Fibroblast of lung (primary cell): ENCODE measurements around the gene BTBD9. TPM values are rescaled to one million over a fixed set of nuclear protein-coding genes. Genes with fewer than 3 reads are reported as not detected.
A peak's percentile ranks its signal among the peaks of the same experiment; 100 is the strongest.

Source experiments
- DNase-seq, 2 donors: peaks; one replicate each; pipeline versions ENCODE4 v3.0.0 to v3.0.0-alpha.2; 2010; ENCODE audit warnings: low read depth in 2 of 2
- H2AFZ ChIP-seq: 2 replicates; pipeline ENCODE4 v1.5.1; 2012; ENCODE audit warnings: low read length, control low read depth, inconsistent platforms
- H3K27ac ChIP-seq: 2 replicates; pipeline ENCODE4 v1.5.1; 2011; ENCODE audit warnings: low read length, control low read depth; ENCODE audit not compliant: insufficient read depth
- H3K27me3 ChIP-seq: 2 replicates; pipeline ENCODE4 v1.5.1; 2011; ENCODE audit warnings: mild to moderate bottlenecking, low read length; ENCODE audit not compliant: control insufficient read depth, insufficient read depth
- H3K36me3 ChIP-seq: 2 replicates; pipeline ENCODE4 v1.5.1; 2011; ENCODE audit warnings: low read length; ENCODE audit not compliant: control insufficient read depth, insufficient read depth
- H3K4me1 ChIP-seq: 2 replicates; pipeline ENCODE4 v1.5.1; 2011; ENCODE audit warnings: low read length; ENCODE audit not compliant: control insufficient read depth, insufficient read depth; ENCODE audit errors: extremely low read depth
- H3K4me2 ChIP-seq: 2 replicates; pipeline ENCODE4 v1.5.1; 2011; ENCODE audit warnings: low read length, control low read depth; ENCODE audit not compliant: insufficient read depth; ENCODE audit errors: extremely low read depth
- H3K4me3 ChIP-seq, 4 experiments: fragments of 200-600 bp in 1 of 4; sonication (generic) in 1 of 4; replicated peaks in 1 of 4; 2 replicates each; pipeline ENCODE4 v1.5.1; 2011 to 2016; ENCODE audit warnings: low read length in 4 of 4, low read depth in 3 of 4, mild to moderate bottlenecking in 3 of 4, control low read depth in 2 of 4, inconsistent platforms in 1 of 4, mixed read lengths in 1 of 4; ENCODE audit not compliant: insufficient read depth in 1 of 4; ENCODE audit errors: control extremely low read depth in 1 of 4
- H3K79me2 ChIP-seq: 2 replicates; pipeline ENCODE4 v1.5.1; 2012; ENCODE audit warnings: mild to moderate bottlenecking, low read length, inconsistent platforms; ENCODE audit not compliant: control insufficient read depth, insufficient read depth
- H3K9ac ChIP-seq: 2 replicates; pipeline ENCODE4 v1.5.1; 2011; ENCODE audit warnings: mild to moderate bottlenecking, low read length, control low read depth; ENCODE audit not compliant: insufficient read depth
- H3K9me3 ChIP-seq: 2 replicates; pipeline ENCODE4 v1.5.1; 2012; ENCODE audit warnings: low read depth, low read length; ENCODE audit not compliant: control insufficient read depth, insufficient read depth
- H4K20me1 ChIP-seq: 2 replicates; pipeline ENCODE4 v1.5.1; 2011; ENCODE audit warnings: low read length; ENCODE audit not compliant: control insufficient read depth, insufficient read depth; ENCODE audit errors: extremely low read depth
- EZH2 ChIP-seq: IDR thresholded peaks from 2 replicates; pipeline ENCODE4 v1.5.1; 2012; ENCODE audit warnings: low read length, control low read depth, mild to moderate bottlenecking; ENCODE audit errors: missing control alignments
- polyA plus RNA-seq, 2 donors: library from polyadenylated mRNA; depleted of rRNA in 1 of 2; stranded (reverse) in 1 of 2; unstranded in 1 of 2; fragments of >200 nt; gene quantifications; 2 replicates each; pipeline ENCODE4 v1.2.1, GENCODE V29; 2011 to 2012; ENCODE audit warnings: missing spikeins in 1 of 2
- total RNA-seq: library from RNA; depleted of rRNA; stranded (reverse); fragments of >200 nt; gene quantifications from 2 replicates; pipeline ENCODE4 v1.2.1, GENCODE V29; 2014
- TF ChIP-seq, protein P1 (sequence below), 2 donors: IDR thresholded peaks in 1 of 2; conservative IDR thresholded peaks in 1 of 2; 1 replicate in 1 of 2; 2 replicates in 1 of 2; pipeline ENCODE4 v1.5.1; 2011 to 2012; ENCODE audit warnings: low read length in 2 of 2, control low read depth in 1 of 2, inconsistent platforms in 1 of 2, low read depth in 1 of 2, mild to moderate bottlenecking in 1 of 2

BTBD9 gene
- total and polyA plus RNA-seq, 2 donors (not counting 1 experiment from before 2014, with no cell fraction given), result 7.7 to 13.4 TPM

- Histone ChIP-seq H3K27me3 (no peaks in the 10 kb centered on the region), H4K20me1 (no peaks in the 10 kb centered on the region), H3K9ac (no peak overlapping the region), H3K36me3 (no peaks in the 10 kb centered on the region), H2AFZ (no peak overlapping the region), H3K4me2 (no peak overlapping the region), H3K79me2 (no peaks in the 10 kb centered on the region), H3K9me3 (no peaks in the 10 kb centered on the region), H3K27ac (no peak overlapping the region), H3K4me1 (no peaks in the 10 kb centered on the region), H3K4me3 (no peak overlapping the region)
- peak; percentile 4 to 68 for DNase-seq
- no peak for TF ChIP-seq EZH2
- TF ChIP-seq, protein P1, sequence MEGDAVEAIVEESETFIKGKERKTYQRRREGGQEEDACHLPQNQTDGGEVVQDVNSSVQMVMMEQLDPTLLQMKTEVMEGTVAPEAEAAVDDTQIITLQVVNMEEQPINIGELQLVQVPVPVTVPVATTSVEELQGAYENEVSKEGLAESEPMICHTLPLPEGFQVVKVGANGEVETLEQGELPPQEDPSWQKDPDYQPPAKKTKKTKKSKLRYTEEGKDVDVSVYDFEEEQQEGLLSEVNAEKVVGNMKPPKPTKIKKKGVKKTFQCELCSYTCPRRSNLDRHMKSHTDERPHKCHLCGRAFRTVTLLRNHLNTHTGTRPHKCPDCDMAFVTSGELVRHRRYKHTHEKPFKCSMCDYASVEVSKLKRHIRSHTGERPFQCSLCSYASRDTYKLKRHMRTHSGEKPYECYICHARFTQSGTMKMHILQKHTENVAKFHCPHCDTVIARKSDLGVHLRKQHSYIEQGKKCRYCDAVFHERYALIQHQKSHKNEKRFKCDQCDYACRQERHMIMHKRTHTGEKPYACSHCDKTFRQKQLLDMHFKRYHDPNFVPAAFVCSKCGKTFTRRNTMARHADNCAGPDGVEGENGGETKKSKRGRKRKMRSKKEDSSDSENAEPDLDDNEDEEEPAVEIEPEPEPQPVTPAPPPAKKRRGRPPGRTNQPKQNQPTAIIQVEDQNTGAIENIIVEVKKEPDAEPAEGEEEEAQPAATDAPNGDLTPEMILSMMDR (conservative IDR thresholded peaks at IDR 0.05 in 1 of 2, IDR thresholded peaks at IDR 0.05 in 1 of 2; ENCODE audit: low read depth in 1 of 2, low read length in 2 of 2), result no peak
These were observed 430.1 kb downstream of the BTBD9 start for GRCh38 chr6:38209371-38210260.

DNA sequence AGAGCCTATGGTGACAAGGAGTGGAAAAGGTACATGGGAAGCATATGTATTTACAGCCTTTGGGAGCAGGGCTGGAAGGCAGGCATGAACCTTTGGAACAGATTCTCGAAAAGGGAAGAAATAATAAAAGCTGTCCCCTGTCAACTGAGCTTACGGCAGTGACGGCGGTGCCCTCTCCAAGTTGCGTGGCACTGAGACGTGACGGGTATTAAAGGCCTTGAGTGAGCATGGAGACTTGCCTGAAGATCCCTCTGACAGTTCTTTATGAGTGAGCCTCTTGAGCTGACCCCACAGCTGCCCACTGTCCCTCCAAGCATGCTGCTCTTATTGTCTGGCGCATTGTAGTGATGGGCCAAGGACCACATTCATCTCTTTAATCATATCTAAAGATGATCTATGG lies 431.7 kb downstream of the BTBD9 start:
- H3K4me3 ChIP-seq, result no peak overlapping the region
- DNase-seq, result no peak
- no peak overlapping the region for H3K27ac ChIP-seq
- H3K27me3 ChIP-seq, result no peaks in the 10 kb centered on the region
- no peaks in the 10 kb centered on the region for H3K36me3 ChIP-seq
- H3K4me2 ChIP-seq, result no peak overlapping the region
- no peak overlapping the region for H3K9ac ChIP-seq
- H4K20me1 ChIP-seq, result no peaks in the 10 kb centered on the region
- TF ChIP-seq EZH2, result no peak
- TF ChIP-seq, protein P1 (conservative IDR thresholded peaks at IDR 0.05 in 1 of 2, IDR thresholded peaks at IDR 0.05 in 1 of 2; ENCODE audit: low read depth in 1 of 2, low read length in 2 of 2), result no peak
- H3K79me2 ChIP-seq, result no peaks in the 10 kb centered on the region
- H2AFZ ChIP-seq, result no peak overlapping the region
- H3K4me1 ChIP-seq, result no peaks in the 10 kb centered on the region
- no peaks in the 10 kb centered on the region for H3K9me3 ChIP-seq

DNA sequence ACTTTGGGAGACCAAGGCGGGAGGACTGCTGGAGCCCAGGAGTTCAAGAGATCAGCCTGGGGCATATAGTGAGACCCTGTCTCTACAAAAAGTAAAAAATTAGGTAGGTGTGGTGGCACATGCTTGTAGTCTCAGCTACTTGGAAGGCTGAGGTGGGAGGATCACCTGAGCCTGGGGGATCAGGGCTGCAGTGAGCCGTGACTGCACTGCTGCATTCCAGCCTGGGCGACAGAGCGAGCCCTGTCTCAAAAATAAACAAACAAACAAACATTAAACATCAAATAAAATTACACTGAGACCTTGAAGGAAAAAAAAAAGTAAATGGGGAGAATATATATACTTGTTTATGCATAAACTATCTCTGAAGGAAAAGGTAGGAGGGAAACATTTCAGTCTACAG lies 432.4 kb downstream of the BTBD9 start:
- no peaks in the 10 kb centered on the region for H3K79me2 ChIP-seq
- no peaks in the 10 kb centered on the region for H3K9me3 ChIP-seq
- H4K20me1 ChIP-seq, result no peaks in the 10 kb centered on the region
- H3K4me1 ChIP-seq, result no peaks in the 10 kb centered on the region
- TF ChIP-seq, protein P1 (conservative IDR thresholded peaks at IDR 0.05 in 1 of 2, IDR thresholded peaks at IDR 0.05 in 1 of 2; ENCODE audit: low read depth in 1 of 2, low read length in 2 of 2), result no peak
- TF ChIP-seq EZH2, result no peak
- DNase-seq, result no peak
- H3K4me3 ChIP-seq, result no peak overlapping the region
- no peaks in the 10 kb centered on the region for H3K36me3 ChIP-seq
- H2AFZ ChIP-seq, result no peak overlapping the region
- H3K4me2 ChIP-seq, result no peak overlapping the region
- no peaks in the 10 kb centered on the region for H3K27me3 ChIP-seq
- no peak overlapping the region for H3K9ac ChIP-seq
- no peak overlapping the region for H3K27ac ChIP-seq
